Epithelial cell of esophagus (primary cell): ENCODE measurements around the gene EPHB2.
A peak's percentile ranks its signal among the peaks of the same experiment; 100 is the strongest.

Source experiments
- DNase-seq: peaks from one replicate; pipeline ENCODE4 v3.0.0; 2010; ENCODE audit warnings: low read depth
- H3K4me3 ChIP-seq: 2 replicates; pipeline ENCODE4 v1.5.1; 2011; ENCODE audit warnings: mild to moderate bottlenecking, low read length, control low read depth
- TF ChIP-seq, protein P1 (sequence below): IDR thresholded peaks from 2 replicates; pipeline ENCODE4 v1.5.1; 2011; ENCODE audit warnings: low read depth, mild to moderate bottlenecking, low read length, control low read depth, inconsistent platforms; ENCODE audit not compliant: insufficient read depth; ENCODE audit errors: missing control alignments

The EPHB2 gene

DNA sequence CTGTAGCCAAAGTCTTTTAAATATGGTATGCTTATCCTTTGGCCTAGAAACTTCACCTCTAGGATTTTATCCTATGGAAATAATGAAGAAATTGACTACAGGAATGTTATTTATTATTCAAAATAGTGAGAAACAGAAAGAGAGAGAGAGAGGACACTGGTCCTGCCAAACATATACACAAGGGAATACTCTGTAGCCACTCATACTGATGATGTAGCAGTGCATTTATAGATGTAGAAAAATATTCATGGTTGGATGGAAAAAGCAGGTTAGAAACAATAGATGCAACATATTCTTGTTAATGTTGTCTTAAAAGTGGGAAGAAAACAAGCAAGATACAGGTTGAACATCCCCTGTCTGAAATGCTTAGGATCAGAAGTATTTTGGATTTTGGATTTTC lies 22.2 kb upstream of the EPHB2 start:
- no peak overlapping the region for H3K4me3 ChIP-seq
- no peak for DNase-seq
- TF ChIP-seq, protein P1, sequence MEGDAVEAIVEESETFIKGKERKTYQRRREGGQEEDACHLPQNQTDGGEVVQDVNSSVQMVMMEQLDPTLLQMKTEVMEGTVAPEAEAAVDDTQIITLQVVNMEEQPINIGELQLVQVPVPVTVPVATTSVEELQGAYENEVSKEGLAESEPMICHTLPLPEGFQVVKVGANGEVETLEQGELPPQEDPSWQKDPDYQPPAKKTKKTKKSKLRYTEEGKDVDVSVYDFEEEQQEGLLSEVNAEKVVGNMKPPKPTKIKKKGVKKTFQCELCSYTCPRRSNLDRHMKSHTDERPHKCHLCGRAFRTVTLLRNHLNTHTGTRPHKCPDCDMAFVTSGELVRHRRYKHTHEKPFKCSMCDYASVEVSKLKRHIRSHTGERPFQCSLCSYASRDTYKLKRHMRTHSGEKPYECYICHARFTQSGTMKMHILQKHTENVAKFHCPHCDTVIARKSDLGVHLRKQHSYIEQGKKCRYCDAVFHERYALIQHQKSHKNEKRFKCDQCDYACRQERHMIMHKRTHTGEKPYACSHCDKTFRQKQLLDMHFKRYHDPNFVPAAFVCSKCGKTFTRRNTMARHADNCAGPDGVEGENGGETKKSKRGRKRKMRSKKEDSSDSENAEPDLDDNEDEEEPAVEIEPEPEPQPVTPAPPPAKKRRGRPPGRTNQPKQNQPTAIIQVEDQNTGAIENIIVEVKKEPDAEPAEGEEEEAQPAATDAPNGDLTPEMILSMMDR = no peak

- peak; percentile 66 for DNase-seq
- no peak overlapping the region for H3K4me3 ChIP-seq
- TF ChIP-seq, protein P1 = no peak
Observed at GRCh38 chr1:22689505-22689904, 21.1 kb upstream of the EPHB2 start.

DNA sequence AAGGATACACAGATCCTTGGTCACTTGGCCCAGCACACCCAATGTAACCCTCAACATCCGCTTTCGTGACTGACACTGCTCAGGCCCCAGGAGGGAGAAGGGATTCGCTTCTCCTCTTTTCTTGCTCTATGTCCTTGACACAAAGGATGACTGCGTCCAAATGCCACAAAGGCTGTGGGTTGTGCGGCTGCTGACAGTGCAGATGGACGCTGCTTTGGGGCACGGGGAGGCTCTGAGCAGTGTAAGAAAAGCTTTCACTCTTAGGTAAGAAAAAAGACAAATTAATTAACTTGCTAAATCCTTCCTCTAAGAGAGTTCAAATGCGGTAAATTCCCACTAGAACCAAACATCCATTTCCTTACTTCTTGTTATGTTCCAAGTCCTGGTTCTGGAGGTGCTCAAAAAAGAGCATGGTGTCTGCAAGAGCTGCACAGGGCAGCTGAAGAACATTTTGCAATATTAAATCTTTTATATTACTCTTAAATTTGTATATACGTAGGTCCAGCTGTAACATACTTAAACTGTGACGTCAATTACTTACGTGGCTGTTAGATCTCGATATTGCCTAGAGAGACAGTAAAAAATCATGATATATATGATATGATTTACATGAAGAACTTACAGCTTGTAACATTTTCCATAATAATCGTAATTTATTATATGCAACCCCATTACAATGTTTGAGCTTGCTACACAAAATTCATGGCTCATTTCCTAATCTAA lies 19.4 kb upstream of the EPHB2 start:
- H3K4me3 ChIP-seq = no peak overlapping the region
- TF ChIP-seq, protein P1 = no peak
- no peak for DNase-seq

DNA sequence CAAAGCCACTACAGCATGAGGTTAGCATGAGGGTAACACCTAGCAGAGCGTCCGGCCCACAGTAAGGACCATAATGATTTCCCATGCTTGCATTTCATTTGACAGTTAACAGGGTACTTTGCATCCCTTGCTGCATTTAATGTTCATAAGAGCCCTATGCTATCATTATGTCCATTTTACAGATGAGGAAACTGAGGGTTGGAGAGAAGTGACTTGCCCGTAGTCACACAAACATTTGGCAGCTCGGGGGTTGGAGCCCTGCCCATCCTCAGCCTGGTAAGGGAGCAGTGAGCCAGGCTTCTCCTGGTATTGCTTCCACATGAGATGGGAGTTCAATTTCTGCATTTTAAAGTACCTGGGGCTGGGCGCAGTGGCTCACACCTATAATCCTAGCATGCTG lies 16.5 kb upstream of the EPHB2 start:
- DNase-seq = no peak
- no peak overlapping the region for H3K4me3 ChIP-seq
- TF ChIP-seq, protein P1 = no peak

GRCh38 chr1:22696610-22697009 lies 14.0 kb upstream of the EPHB2 start:
- H3K4me3 ChIP-seq = no peak overlapping the region
- DNase-seq = no peak
- TF ChIP-seq, protein P1 = no peak

DNA sequence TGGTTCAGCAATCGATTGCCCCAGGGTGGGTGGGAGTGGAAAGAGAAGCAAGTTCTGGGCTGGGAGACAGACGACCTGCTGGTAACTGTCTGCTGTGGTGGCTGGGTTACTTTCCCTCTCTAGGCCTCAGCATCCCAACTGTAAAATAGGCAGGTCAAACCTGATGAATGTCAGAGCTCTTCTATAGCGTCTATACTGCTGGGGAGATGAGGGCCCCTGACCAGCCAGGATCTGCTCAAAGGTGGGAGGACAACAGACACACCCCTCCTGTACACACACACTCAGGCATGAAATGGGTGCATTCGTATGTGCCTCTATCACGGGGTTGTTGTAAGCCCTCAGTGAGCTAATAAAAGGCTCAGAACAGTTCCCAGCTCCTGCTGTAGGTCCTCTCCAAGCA lies 12.7 kb upstream of the EPHB2 start:
- DNase-seq = no peak
- no peak overlapping the region for H3K4me3 ChIP-seq
- TF ChIP-seq, protein P1 = no peak
